Fibroblast of gingiva (primary cell): Measurements from ENCODE around the gene EIF3K.

Experiments used
- DNase-seq: peaks from one replicate; pipeline ENCODE4 v3.0.0-alpha.2; 2011; ENCODE audit warnings: low read depth

The EIF3K gene

GRCh38 chr19:38665950-38666662, 47.1 kb downstream of the EIF3K start:
- peak; percentile 73 for DNase-seq

- peak; percentile 64 for DNase-seq
These were observed 47.9 kb downstream of the EIF3K start for GRCh38 chr19:38666663-38667511.

GRCh38 chr19:38667661-38668171, 48.7 kb downstream of the EIF3K start:
- DNase-seq = peak; percentile 86

GRCh38 chr19:38669552-38669951, 50.6 kb downstream of the EIF3K start:
- DNase-seq = no peak

- no peak for DNase-seq
These were observed 52.0 kb downstream of the EIF3K start for GRCh38 chr19:38670921-38671398.

- no peak for DNase-seq
These were observed 52.7 kb downstream of the EIF3K start for GRCh38 chr19:38671654-38672053.

GRCh38 chr19:38673030-38673429, 54.0 kb downstream of the EIF3K start:
- no peak for DNase-seq

GRCh38 chr19:38674388-38675171, 55.6 kb downstream of the EIF3K start:
- no peak for DNase-seq

- no peak for DNase-seq
These were observed 56.6 kb downstream of the EIF3K start for GRCh38 chr19:38675611-38676010.

- no peak for DNase-seq
These were observed 57.3 kb downstream of the EIF3K start for GRCh38 chr19:38676023-38676877.

- DNase-seq = no peak
These were observed 58.1 kb downstream of the EIF3K start for GRCh38 chr19:38676878-38677646.

GRCh38 chr19:38678217-38678890, 59.4 kb downstream of the EIF3K start:
- DNase-seq = no peak

- DNase-seq = no peak
These were observed 60.0 kb downstream of the EIF3K start for GRCh38 chr19:38678891-38679494.

- DNase-seq = peak; percentile 21
These were observed 60.9 kb downstream of the EIF3K start for GRCh38 chr19:38679839-38680238.

- no peak for DNase-seq
These were observed 63.3 kb downstream of the EIF3K start for GRCh38 chr19:38682195-38682867.

GRCh38 chr19:38682872-38683392, 63.9 kb downstream of the EIF3K start:
- DNase-seq = no peak

- DNase-seq = peak; percentile 87
These were observed 64.5 kb downstream of the EIF3K start for GRCh38 chr19:38683393-38684077.
